ENCODE results near the gene NR3C1.

NR3C1 gene

GRCh38 chr5:143425835-143426234, 22.3 kb upstream of the NR3C1 start:
- no peak for DNase-seq

GRCh38 chr5:143418140-143418866, 14.8 kb upstream of the NR3C1 start:
- DNase-seq = no peak

GRCh38 chr5:143417503-143418139, 14.1 kb upstream of the NR3C1 start:
- no peak for DNase-seq

GRCh38 chr5:143416411-143416810, 12.9 kb upstream of the NR3C1 start:
- DNase-seq = no peak

GRCh38 chr5:143413958-143414669, 10.6 kb upstream of the NR3C1 start:
- DNase-seq = no peak

- no peak for DNase-seq
Measured at GRCh38 chr5:143412661-143413342, 9.3 kb upstream of the NR3C1 start.

- no peak for DNase-seq
Measured at GRCh38 chr5:143409926-143410325, 6.4 kb upstream of the NR3C1 start.

- no peak for DNase-seq
Measured at GRCh38 chr5:143406408-143406807, 2.9 kb upstream of the NR3C1 start.

GRCh38 chr5:143405849-143406098, 2.3 kb upstream of the NR3C1 start:
- no peak for DNase-seq

- DNase-seq = peak; percentile 60
Measured at GRCh38 chr5:143405063-143405848, 1.8 kb upstream of the NR3C1 start.

GRCh38 chr5:143404416-143405062, 1.1 kb upstream of the NR3C1 start:
- DNase-seq = peak; percentile 37

- DNase-seq = no peak
Measured at GRCh38 chr5:143403334-143403592, 223 bp downstream of the NR3C1 start.

GRCh38 chr5:143402553-143403333, 743 bp downstream of the NR3C1 start:
- DNase-seq = no peak

GRCh38 chr5:143402017-143402552, 1.4 kb downstream of the NR3C1 start:
- DNase-seq = no peak

GRCh38 chr5:143401227-143402016, 2.1 kb downstream of the NR3C1 start:
- no peak for DNase-seq

GRCh38 chr5:143400541-143401226, 2.8 kb downstream of the NR3C1 start:
- DNase-seq = no peak

GRCh38 chr5:143399616-143400540, 3.6 kb downstream of the NR3C1 start:
- no peak for DNase-seq

GRCh38 chr5:143398451-143399237, 4.8 kb downstream of the NR3C1 start:
- DNase-seq = no peak
